Stromal cell of bone marrow (primary cell): Measurements from ENCODE around the gene MYCN.
"Not testable (repeated sequence)": the region's sequence is repeated elsewhere in the genome, so short reads cannot be mapped to it uniquely, and the experiment has no call there.

Source experiments
- DNase-seq: peaks from one replicate; pipeline ENCODE4 v3.0.0-alpha.2; 2012; ENCODE audit warnings: low read depth

Gene MYCN

GRCh38 chr2:15957881-15958713 lies 17.7 kb downstream of the MYCN start:
- no peak for DNase-seq

DNA sequence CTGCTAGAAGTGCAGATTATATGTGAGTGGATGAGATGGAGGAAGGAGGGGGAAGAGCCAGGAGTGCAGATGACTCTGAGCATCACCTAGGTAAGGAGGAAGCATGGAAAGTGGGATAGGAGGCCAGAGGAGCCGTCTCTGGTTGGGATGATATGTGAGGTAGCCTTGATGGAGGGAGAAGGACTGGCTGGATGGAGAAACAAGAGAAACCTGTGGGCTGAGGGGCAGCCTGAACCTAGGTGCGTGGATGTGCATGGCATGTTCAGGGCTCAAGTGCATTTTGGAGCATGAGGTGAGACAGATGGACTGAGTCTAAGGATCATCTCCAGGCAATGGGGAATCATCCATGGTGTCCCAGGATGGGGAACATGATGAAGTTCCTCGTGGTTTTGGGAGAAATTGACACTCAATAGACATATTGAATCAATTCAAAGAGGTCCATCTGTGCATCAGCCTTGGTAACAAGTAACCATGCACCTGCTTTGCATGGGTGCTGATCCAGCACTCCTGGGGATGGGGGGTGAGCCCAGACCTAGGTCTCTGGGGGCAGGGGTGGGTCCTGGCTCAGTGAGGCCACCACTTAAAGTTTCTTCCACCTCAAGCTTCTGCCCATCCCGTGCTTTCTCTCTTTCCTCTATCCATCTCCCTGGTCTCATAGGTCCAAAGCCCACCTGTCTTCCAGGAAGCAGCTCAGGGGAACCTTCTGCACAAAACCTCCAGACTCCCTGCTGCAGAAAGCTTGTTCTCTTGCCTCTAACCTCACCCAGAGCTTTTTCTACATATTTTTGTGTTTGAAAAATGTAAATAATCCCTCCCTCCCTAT lies 19.2 kb downstream of the MYCN start:
- DNase-seq = no peak

- DNase-seq = not testable (repeated sequence)
These were observed 19.8 kb downstream of the MYCN start for GRCh38 chr2:15960154-15960520.

DNA sequence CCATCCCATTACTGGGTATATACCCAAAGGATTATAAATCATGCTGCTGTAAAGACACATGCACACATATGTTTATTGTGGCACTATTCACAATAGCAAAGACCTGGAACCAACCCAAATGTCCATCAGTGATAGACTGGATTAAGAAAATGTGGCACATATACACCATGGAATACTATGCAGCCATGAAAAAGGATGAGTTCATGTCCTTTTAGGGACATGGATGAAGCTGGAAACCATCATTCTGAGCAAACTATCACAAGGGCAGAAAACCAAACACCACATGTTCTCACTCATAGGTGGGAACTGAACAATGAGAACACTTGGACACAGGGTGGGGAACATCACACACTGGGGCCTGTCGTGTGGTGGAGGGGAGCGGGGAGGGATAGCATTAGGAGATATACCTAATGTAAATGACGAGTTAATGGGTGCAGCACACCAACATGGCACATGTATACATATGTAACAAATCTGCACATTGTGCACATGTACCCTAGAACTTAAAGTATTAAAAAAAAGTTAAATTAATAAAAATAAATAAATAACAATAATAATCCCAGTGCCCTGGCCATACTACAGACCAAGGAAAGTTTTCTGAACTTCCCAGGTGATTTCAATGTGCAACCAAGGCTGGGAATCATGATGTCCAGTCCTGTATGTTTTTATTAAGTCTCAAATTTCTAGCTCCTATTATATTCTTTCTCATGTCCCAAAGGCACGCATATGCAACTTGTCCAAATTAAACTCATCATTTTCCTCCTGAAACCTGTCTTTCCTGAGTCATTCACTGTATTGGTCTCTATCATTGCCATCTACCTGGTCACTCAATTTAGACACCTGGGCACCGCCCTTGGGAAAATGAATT lies 23.0 kb downstream of the MYCN start:
- DNase-seq = not testable (repeated sequence)

- no peak for DNase-seq
These were observed 23.8 kb downstream of the MYCN start for GRCh38 chr2:15963977-15964670.

DNA sequence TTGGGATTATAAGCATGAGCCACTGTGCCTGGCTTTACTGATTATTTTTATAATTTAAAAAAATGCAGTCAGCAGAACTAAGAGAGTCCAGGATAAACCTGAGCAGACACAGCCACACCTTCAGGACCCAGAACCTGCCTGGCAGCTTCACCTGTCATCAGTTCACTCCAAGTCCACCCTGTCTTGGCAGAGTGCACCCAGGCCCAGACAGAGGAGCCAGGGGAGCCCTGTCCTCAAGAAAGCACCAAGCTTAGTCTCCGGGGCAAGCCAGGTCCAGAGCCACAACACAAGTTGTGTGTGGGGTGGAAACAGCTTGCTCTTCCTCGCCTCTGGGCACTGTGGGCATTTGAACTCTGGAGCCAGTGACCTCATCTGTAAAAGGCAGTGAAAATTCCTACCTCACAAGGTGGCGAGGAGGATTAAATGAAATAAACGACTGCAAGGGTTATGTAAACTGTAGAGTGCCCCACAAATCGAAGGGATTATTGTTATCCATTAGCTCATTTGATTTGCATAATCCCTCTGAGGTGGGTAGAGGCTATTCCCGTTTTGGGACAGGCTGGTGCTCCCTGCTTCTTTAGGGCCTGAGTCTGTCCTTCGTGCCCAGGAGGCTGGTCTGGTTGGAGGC lies 24.7 kb downstream of the MYCN start:
- no peak for DNase-seq

DNA sequence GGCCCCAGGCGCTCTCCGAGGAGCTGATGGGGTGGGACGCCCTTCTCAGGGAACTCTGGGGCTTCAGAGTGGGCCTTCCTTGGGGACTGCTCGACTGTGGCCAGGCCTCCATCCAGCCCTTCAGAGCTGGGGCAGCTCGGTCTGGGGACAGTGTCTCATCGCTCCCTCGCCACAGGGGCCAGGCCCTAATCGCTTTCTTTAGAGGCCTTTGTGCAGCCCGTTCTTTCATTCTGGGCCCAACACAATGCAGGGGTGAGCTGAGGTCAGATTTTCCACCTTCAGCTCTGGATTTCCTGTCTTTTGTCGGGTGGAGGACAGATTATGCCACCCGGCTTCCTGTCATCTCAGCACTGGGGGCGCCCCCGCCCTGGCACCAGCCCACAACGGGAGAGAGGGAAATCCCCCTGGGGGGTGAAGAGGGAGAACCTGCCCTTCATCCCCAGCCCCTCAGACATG lies 25.2 kb downstream of the MYCN start:
- DNase-seq = no peak

DNA sequence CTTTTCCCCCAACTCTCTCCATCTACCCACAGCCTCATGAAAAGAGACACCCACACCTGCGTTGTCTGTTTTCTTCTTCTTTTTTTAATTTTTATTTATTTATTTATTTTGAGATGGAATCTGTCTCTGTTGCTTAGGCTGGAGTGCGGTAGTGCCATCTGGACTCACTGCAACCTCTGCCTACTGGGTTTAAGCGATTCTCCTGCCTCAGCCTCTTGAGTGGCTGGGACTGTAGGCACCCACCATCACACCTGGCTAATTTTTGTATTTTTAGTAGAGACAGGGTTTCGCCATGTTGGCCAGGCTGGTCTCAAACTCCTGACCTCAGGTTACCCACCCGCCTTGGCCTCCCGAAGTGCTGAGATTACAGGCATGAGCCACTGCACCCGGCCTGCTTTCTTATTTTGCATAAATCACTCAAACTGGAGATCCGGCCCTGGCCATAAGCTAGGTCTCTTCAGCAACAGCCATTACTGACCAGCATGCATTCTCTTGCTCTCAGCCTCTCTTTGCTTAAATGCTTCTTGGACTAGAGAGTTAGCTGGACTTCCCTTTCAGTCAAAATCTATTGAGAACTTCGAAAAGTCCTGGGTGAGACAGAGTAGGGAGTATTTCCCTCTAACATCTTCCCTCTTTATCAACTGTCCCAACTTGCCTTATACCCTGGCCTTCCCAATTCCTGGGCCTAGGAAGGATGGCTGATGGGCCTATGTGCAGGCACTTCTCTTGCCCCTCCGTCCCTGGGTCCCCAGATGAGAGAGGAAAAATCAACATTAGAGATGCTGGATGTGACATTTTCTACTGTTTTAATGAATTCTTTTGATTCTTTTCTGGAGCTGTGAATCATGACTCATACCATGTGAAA lies 27.3 kb downstream of the MYCN start:
- no peak for DNase-seq

DNA sequence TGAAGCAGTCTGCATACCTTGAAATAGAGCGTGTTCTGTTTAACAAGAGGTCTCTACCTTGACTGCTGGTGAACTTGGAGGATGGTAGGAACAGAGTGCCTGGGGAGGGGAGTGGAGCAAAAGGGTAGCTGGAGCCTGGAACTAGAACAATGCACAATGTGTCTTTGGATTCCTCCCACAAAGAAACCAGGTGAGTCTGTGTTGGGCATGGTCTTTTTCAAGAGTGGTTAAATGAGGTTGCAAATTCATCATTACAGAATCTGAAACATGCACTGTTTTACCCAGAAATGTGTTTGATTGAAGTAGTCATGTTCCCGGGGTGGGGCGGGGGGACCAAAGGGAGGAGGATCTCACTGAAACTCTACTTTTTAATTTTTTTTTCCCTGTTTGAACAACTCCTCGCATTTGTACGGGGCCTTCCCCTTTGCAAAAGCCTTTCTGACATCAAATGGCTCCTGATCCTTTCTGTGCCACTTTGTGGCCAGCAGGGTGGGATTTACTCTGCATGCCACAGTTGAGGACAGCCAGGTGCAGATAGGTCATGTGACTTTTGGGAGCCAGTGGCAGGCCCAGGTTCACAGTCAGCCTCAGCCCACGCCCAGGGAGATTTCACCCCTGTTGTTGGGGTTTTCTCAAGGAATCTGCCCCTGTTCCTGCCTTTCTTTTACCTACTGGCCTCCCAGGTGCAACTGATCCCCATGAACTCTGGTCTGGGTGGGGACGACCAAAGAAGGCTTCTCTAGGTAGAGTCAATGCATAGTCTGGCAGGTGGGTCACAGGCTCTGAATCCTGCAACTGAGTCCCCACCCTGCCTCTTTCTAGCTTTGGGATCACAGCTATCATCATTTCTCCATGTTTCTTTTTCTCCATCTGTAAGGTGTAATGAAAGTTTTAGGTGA lies 28.2 kb downstream of the MYCN start:
- DNase-seq = no peak

DNA sequence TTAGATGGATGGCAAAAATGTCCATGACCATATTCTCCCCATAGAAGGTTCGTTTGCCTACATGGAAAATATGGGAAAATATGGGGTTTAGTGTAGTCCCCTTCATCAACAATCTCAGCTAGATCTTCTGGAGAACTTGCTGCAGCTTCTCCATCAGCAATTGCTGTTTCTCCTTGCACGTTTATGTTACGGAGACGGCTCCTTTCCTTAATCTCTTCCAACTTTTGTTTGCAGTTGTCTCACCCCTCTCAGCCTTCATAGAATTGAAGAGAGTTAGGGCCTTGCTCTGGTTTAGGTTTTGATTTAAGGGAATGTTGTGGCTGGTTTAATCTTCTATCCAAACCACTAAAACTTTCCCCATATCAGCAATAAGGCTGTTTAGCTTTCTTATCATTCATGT lies 28.9 kb downstream of the MYCN start:
- no peak for DNase-seq

- no peak for DNase-seq
These were observed 30.4 kb downstream of the MYCN start for GRCh38 chr2:15970701-15971100.

GRCh38 chr2:15971351-15971750 lies 31.0 kb downstream of the MYCN start:
- DNase-seq = no peak

DNA sequence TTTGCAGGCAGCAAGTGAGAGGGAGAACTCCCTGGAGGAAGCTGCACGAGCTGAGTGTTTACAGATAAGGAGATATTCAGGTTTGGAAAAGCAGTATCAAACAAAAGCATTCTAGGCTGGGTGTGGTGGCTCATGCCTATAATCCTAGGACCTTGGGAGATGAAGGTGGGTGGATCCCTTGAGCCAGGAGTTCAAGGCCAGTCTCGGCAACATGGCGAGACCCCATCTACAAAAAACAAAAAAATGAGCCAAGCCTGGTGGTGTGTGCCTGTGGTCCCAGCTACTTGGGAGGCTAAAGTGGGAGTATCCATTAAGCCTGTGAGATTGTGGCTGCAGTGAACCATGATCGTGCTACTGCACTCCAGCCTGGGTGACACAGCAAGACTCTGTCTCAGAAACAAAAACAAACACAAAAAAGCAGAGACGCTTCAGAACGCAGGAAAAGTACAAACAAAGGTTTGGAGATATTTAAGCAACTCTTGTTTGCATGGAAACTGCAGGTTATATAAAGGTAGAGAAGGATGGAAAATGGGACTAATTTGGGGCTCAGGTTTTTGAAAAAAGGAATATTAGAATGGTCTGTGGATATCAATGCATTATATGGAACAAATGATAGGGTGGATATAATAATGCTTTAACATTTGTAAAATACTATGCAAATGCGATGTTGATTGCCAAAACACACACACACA lies 31.6 kb downstream of the MYCN start:
- DNase-seq = no peak

- no peak for DNase-seq
These were observed 33.4 kb downstream of the MYCN start for GRCh38 chr2:15973481-15974401.

GRCh38 chr2:15974565-15975260 lies 34.4 kb downstream of the MYCN start:
- DNase-seq = no peak

GRCh38 chr2:15975261-15975600 lies 34.9 kb downstream of the MYCN start:
- DNase-seq = no peak

GRCh38 chr2:15975676-15976075 lies 35.3 kb downstream of the MYCN start:
- no peak for DNase-seq
